ENCODE results near the gene FCHSD1.
A peak's percentile ranks its signal among the peaks of the same experiment; 100 is the strongest.

- TF ChIP-seq CTCF (IDR thresholded peaks at IDR 0.05): peak; percentile 30
- TF ChIP-seq EZH2 (IDR thresholded peaks at IDR 0.05; ENCODE audit: borderline replicate concordance, insufficient read depth, low read depth, low read length, poor library complexity, severe bottlenecking): no peak
These were observed 26.2 kb upstream of the FCHSD1 start for GRCh38 chr5:141677415-141677814.

All from B cell (primary cell).